Measurements from ENCODE around the gene CTTNBP2. TPM values are rescaled to one million over a fixed set of nuclear protein-coding genes. Genes with fewer than 3 reads are reported as not detected.

The CTTNBP2 gene
- total and polyA plus RNA-seq, 5 donors from 2014 or later, result not detected

DNA sequence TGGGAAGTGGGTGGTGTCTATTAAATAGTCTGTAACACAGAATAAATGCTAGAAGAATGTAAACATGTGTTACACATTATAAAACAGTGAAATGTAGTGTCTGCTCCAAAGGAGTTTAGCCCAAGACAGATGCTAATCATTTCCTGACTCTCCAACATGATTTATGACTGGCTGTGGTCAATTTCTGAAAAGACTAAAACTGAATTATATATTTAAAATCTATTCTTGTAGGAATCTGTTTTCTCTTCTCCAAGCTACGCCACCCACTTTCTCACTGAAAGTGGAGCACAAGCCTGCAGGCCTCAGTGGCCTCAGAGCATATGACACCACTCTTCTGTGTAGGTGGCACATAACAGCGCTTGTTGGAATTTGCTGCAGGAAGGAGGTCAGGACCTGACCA is 44.4 kb downstream of the CTTNBP2 start:
- Mint-ChIP-seq H3K4me3 (no peak overlapping the region), H3K9me3 (peaks cover 0 to 13% (median 3%) of the 10 kb centered on the region in 7 donors), H3K27me3 (no peaks in the 10 kb centered on the region), H3K36me3 (no peaks in the 10 kb centered on the region), H3K4me1 (no peaks in the 10 kb centered on the region), H3K27ac (no peak overlapping the region)
- no peaks in the 10 kb centered on the region for H3K4me1 ChIP-seq (ENCODE audit: control insufficient read depth, insufficient read depth, low read length, poor library complexity, severe bottlenecking)
- H3K9me3 ChIP-seq (ENCODE audit: control insufficient read depth in 2 of 2, low read length in 2 of 2), result no peaks in the 10 kb centered on the region
- no peak overlapping the region for H3K27ac ChIP-seq (ENCODE audit: insufficient read depth, low read length, poor library complexity, severe bottlenecking)
- no peaks in the 10 kb centered on the region for H3K36me3 ChIP-seq (ENCODE audit: control insufficient read depth, insufficient read depth, low read length)
- no peaks in the 10 kb centered on the region for H3K27me3 ChIP-seq (ENCODE audit: control insufficient read depth, insufficient read depth, low read length)
- no peak for DNase-seq
- no peak overlapping the region for H3K4me3 ChIP-seq (ENCODE audit: low read depth, low read length)
- no peak for ATAC-seq (ENCODE audit: low read depth in 2 of 2)

DNA sequence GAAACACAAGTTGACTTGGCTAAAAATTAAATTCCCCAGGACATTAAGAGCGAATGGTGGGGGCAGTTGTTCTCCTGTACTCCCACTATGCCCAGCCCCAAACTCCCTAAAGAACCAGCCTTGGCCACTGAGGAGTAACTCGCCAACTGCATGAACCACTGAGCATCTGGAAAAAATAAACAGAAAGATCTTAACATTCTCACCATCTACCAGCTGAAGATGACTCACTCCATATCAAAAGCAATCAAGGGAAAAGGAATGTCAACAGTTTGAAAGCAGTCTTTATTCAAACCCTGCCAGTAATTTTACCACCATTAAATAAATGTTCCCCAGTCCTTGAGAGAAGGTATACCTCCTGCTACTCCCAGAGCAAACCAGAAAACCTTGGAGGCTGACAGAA is 45.4 kb downstream of the CTTNBP2 start:
- no peaks in the 10 kb centered on the region for H3K4me1 ChIP-seq (ENCODE audit: control insufficient read depth, insufficient read depth, low read length, poor library complexity, severe bottlenecking)
- H3K27ac ChIP-seq (ENCODE audit: insufficient read depth, low read length, poor library complexity, severe bottlenecking), result no peak overlapping the region
- Mint-ChIP-seq H3K27me3 (no peaks in the 10 kb centered on the region), H3K9me3 (peaks cover 0 to 7% (median 3%) of the 10 kb centered on the region in 7 donors), H3K4me1 (no peaks in the 10 kb centered on the region), H3K36me3 (no peaks in the 10 kb centered on the region), H3K4me3 (no peak overlapping the region), H3K27ac (no peak overlapping the region)
- no peaks in the 10 kb centered on the region for H3K9me3 ChIP-seq (ENCODE audit: control insufficient read depth in 2 of 2, low read length in 2 of 2)
- ATAC-seq (ENCODE audit: low read depth in 2 of 2) (no peak), DNase-seq (no peak)
- no peak overlapping the region for H3K4me3 ChIP-seq (ENCODE audit: low read depth, low read length)
- no peaks in the 10 kb centered on the region for H3K27me3 ChIP-seq (ENCODE audit: control insufficient read depth, insufficient read depth, low read length)
- H3K36me3 ChIP-seq (ENCODE audit: control insufficient read depth, insufficient read depth, low read length), result no peaks in the 10 kb centered on the region

DNA sequence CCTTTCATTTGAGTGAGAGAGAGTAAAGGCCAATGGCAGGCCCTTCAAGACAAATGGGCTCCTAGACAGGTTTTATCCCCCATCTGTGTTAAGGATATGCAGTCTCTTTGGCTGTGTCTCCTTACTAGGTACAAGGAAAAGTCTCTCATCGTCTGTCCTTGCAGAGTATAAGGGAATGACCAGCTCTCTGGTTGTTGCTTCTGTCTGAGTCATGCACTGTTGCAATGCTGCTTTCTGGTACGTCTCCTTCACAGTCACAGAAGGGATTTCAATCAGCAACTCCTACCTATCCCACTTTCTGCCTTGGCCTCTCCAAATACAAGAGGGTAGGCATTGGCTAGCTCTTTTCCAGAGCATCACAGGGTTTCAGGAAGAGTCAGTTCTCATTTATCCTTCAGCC is 48.1 kb downstream of the CTTNBP2 start:
- Mint-ChIP-seq H3K27me3 (no peaks in the 10 kb centered on the region), H3K4me3 (no peak overlapping the region)
- H3K4me1 ChIP-seq (ENCODE audit: control insufficient read depth, insufficient read depth, low read length, poor library complexity, severe bottlenecking), result no peaks in the 10 kb centered on the region

DNA sequence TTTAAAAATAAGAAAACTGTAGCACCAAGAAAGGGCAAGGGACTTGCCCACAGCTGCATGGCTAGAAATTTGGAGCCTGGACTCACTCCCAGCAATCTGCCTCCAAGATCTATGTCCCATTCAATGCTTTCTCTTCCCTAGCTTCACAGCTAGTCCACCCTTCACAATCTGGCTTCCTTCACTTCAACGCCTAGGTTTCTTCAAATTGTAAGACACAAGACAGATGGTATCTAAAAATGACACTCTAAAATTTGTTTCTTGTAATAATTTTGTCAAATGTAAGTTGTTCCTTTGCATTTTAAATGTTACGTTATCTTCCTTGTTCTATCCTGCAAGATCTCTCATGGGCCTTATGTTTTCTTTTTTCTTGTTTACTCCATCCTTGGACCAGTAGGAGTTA is 48.6 kb downstream of the CTTNBP2 start:
- DNase-seq, result no peak
- H3K36me3 Mint-ChIP-seq, result no peaks in the 10 kb centered on the region
- no peak for ATAC-seq (ENCODE audit: low read depth in 2 of 2)
- no peak overlapping the region for H3K27ac Mint-ChIP-seq
- H3K4me1 Mint-ChIP-seq, result no peaks in the 10 kb centered on the region
- no peak overlapping the region for H3K4me3 ChIP-seq (ENCODE audit: low read depth, low read length)
- H3K27ac ChIP-seq (ENCODE audit: insufficient read depth, low read length, poor library complexity, severe bottlenecking), result no peak overlapping the region
- H3K36me3 ChIP-seq (ENCODE audit: control insufficient read depth, insufficient read depth, low read length), result no peaks in the 10 kb centered on the region
- no peaks in the 10 kb centered on the region for H3K4me1 ChIP-seq (ENCODE audit: control insufficient read depth, insufficient read depth, low read length, poor library complexity, severe bottlenecking)
- H3K27me3 ChIP-seq (ENCODE audit: control insufficient read depth, insufficient read depth, low read length), result no peaks in the 10 kb centered on the region
- no peaks in the 10 kb centered on the region for H3K9me3 ChIP-seq (ENCODE audit: control insufficient read depth in 2 of 2, low read length in 2 of 2)
- H3K9me3 Mint-ChIP-seq, result peaks cover 0 to 7% (median 0%) of the 10 kb centered on the region in 7 donors
- no peaks in the 10 kb centered on the region for H3K27me3 Mint-ChIP-seq
- no peak overlapping the region for H3K4me3 Mint-ChIP-seq

More for the DNA sequence above, 48.1 kb downstream of the CTTNBP2 start:
- H3K9me3 Mint-ChIP-seq, result peaks cover 0 to 7% (median 0%) of the 10 kb centered on the region in 7 donors
- Histone ChIP-seq H3K27ac (ENCODE audit: insufficient read depth, low read length, poor library complexity, severe bottlenecking) (no peak overlapping the region), H3K4me3 (ENCODE audit: low read depth, low read length) (no peak overlapping the region), H3K27me3 (ENCODE audit: control insufficient read depth, insufficient read depth, low read length) (no peaks in the 10 kb centered on the region), H3K9me3 (ENCODE audit: control insufficient read depth in 2 of 2, low read length in 2 of 2) (no peaks in the 10 kb centered on the region), H3K36me3 (ENCODE audit: control insufficient read depth, insufficient read depth, low read length) (no peaks in the 10 kb centered on the region)
- ATAC-seq (ENCODE audit: low read depth in 2 of 2) (no peak), DNase-seq (no peak)
- H3K27ac Mint-ChIP-seq, result no peak overlapping the region
- H3K36me3 Mint-ChIP-seq, result no peaks in the 10 kb centered on the region
- no peaks in the 10 kb centered on the region for H3K4me1 Mint-ChIP-seq

DNA sequence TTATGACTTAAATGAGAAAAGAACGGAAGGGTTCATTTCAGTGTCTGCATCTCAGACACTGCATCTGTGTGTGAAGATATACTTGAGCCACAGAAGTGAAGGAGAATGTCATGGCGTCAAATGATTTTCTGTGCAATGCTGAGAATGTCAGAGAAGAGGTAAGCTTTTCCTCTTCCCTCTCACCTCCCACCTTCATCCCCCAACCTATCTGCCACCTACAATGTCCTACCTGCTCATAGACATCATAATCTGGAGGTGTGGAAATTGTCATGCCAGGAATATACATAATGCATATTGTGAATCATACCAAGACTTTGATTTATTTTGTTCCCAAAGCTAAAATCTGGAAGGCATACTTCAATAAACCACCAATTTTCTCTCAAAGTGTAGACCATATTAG is 53.7 kb downstream of the CTTNBP2 start:
- H3K4me1 ChIP-seq (ENCODE audit: control insufficient read depth, insufficient read depth, low read length, poor library complexity, severe bottlenecking), result no peaks in the 10 kb centered on the region
- H3K9me3 Mint-ChIP-seq, result peaks cover 0 to 5% (median 0%) of the 10 kb centered on the region in 7 donors
- H3K4me3 Mint-ChIP-seq, result no peak overlapping the region
- DNase-seq (no peak), ATAC-seq (ENCODE audit: low read depth in 2 of 2) (no peak)
- H3K27me3 ChIP-seq (ENCODE audit: control insufficient read depth, insufficient read depth, low read length), result no peaks in the 10 kb centered on the region
- no peaks in the 10 kb centered on the region for H3K36me3 ChIP-seq (ENCODE audit: control insufficient read depth, insufficient read depth, low read length)
- no peaks in the 10 kb centered on the region for H3K9me3 ChIP-seq (ENCODE audit: control insufficient read depth in 2 of 2, low read length in 2 of 2)
- no peaks in the 10 kb centered on the region for H3K27me3 Mint-ChIP-seq
- no peaks in the 10 kb centered on the region for H3K4me1 Mint-ChIP-seq
- H3K27ac ChIP-seq (ENCODE audit: insufficient read depth, low read length, poor library complexity, severe bottlenecking), result no peak overlapping the region
- H3K27ac Mint-ChIP-seq, result no peak overlapping the region
- H3K36me3 Mint-ChIP-seq, result no peaks in the 10 kb centered on the region
- no peak overlapping the region for H3K4me3 ChIP-seq (ENCODE audit: low read depth, low read length)

DNA sequence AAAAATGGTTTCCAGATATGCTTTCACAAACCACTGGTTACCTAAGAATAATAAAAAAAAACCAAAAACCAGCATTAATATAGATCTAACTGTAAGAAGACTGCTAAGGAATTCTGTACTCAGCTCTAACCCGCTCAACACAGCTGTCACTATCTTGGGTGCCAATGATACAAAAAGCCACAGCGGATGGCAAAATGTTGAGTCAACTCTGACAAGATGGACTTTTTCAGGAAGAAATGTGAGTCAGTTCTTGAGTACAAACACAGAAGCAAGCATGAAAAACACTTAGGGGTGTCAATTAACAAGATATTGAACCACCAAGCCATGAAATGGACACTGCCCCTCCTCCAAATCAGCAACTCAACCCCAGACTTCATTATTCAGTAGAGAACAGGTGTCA is 55.0 kb downstream of the CTTNBP2 start:
- H3K27ac ChIP-seq (ENCODE audit: insufficient read depth, low read length, poor library complexity, severe bottlenecking), result no peak overlapping the region
- no peaks in the 10 kb centered on the region for H3K27me3 ChIP-seq (ENCODE audit: control insufficient read depth, insufficient read depth, low read length)
- no peaks in the 10 kb centered on the region for H3K4me1 ChIP-seq (ENCODE audit: control insufficient read depth, insufficient read depth, low read length, poor library complexity, severe bottlenecking)
- H3K4me3 Mint-ChIP-seq, result no peak overlapping the region
- H3K36me3 ChIP-seq (ENCODE audit: control insufficient read depth, insufficient read depth, low read length), result no peaks in the 10 kb centered on the region
- no peak overlapping the region for H3K4me3 ChIP-seq (ENCODE audit: low read depth, low read length)
- H3K27ac Mint-ChIP-seq, result no peak overlapping the region
- H3K27me3 Mint-ChIP-seq, result no peaks in the 10 kb centered on the region
- H3K9me3 ChIP-seq (ENCODE audit: control insufficient read depth in 2 of 2, low read length in 2 of 2), result no peaks in the 10 kb centered on the region
- ATAC-seq (ENCODE audit: low read depth in 2 of 2), result no peak
- H3K36me3 Mint-ChIP-seq, result no peaks in the 10 kb centered on the region
- peaks cover 0 to 2% (median 0%) of the 10 kb centered on the region in 7 donors for H3K9me3 Mint-ChIP-seq
- no peaks in the 10 kb centered on the region for H3K4me1 Mint-ChIP-seq
- no peak for DNase-seq

DNA sequence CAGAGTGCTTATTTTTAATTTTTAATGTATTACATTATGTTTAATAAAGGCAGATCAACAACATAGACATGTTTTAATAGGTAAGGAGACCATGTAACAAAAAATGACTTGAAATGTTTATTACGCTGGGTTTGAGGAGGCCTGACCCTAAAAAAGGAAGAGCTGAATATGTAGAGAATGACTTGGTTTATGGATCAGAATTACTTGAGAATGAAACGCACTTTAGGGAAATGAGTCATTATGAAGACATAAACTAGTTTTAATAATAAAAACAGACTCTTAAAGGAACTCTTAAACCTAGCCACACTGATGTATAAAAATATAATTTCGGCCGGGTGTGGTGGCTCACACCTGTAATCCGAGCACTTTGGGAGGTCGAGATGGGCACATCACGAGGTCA is 56.5 kb downstream of the CTTNBP2 start:
- no peak overlapping the region for H3K27ac Mint-ChIP-seq
- Histone ChIP-seq H3K9me3 (ENCODE audit: control insufficient read depth in 2 of 2, low read length in 2 of 2) (no peaks in the 10 kb centered on the region), H3K27ac (ENCODE audit: insufficient read depth, low read length, poor library complexity, severe bottlenecking) (no peak overlapping the region)

DNA sequence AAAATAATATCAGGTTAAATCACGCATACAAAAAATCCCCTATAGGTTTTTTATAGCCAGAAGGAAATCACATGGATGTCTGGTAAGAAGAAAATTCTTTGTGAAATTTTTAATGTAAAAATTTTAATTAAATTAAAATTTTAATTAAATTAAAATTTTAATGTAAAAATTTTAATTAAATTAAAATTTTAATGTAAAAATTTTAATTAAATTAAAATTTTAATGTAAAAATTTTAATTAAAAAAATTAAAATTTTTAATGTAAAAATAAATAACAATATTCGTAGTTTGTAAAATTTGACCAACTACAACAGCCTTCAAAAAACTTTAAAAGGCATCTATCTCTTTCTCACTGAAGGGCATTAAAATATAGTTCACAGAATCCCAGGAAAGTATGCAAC is 61.5 kb downstream of the CTTNBP2 start:
- no peak overlapping the region for H3K4me3 Mint-ChIP-seq
- no peaks in the 10 kb centered on the region for H3K9me3 ChIP-seq (ENCODE audit: control insufficient read depth in 2 of 2, low read length in 2 of 2)
- no peaks in the 10 kb centered on the region for H3K36me3 Mint-ChIP-seq
- H3K4me1 ChIP-seq (ENCODE audit: control insufficient read depth, insufficient read depth, low read length, poor library complexity, severe bottlenecking), result no peaks in the 10 kb centered on the region
- no peak overlapping the region for H3K27ac Mint-ChIP-seq
- H3K27ac ChIP-seq (ENCODE audit: insufficient read depth, low read length, poor library complexity, severe bottlenecking), result no peak overlapping the region
- ATAC-seq (ENCODE audit: low read depth in 2 of 2) (no peak), DNase-seq (no peak)
- H3K27me3 Mint-ChIP-seq, result no peaks in the 10 kb centered on the region
- no peaks in the 10 kb centered on the region for H3K4me1 Mint-ChIP-seq
- peaks cover 0 to 2% (median 0%) of the 10 kb centered on the region in 7 donors for H3K9me3 Mint-ChIP-seq
- no peak overlapping the region for H3K4me3 ChIP-seq (ENCODE audit: low read depth, low read length)
- H3K27me3 ChIP-seq (ENCODE audit: control insufficient read depth, insufficient read depth, low read length), result no peaks in the 10 kb centered on the region
- no peaks in the 10 kb centered on the region for H3K36me3 ChIP-seq (ENCODE audit: control insufficient read depth, insufficient read depth, low read length)

More for the DNA sequence above, 56.5 kb downstream of the CTTNBP2 start:
- Mint-ChIP-seq H3K9me3 (peaks cover 0 to 2% (median 0%) of the 10 kb centered on the region in 7 donors), H3K36me3 (no peaks in the 10 kb centered on the region), H3K4me1 (no peaks in the 10 kb centered on the region), H3K27me3 (no peaks in the 10 kb centered on the region), H3K4me3 (no peak overlapping the region)
- Histone ChIP-seq H3K36me3 (ENCODE audit: control insufficient read depth, insufficient read depth, low read length) (no peaks in the 10 kb centered on the region), H3K27me3 (ENCODE audit: control insufficient read depth, insufficient read depth, low read length) (no peaks in the 10 kb centered on the region), H3K4me1 (ENCODE audit: control insufficient read depth, insufficient read depth, low read length, poor library complexity, severe bottlenecking) (no peaks in the 10 kb centered on the region), H3K4me3 (ENCODE audit: low read depth, low read length) (no peak overlapping the region)
- ATAC-seq (ENCODE audit: low read depth in 2 of 2) (no peak), DNase-seq (no peak)

Data from CD4-positive, CD25-positive, alpha-beta regulatory T cell (primary cell).